ENCODE results near the gene RYR1.
"Not testable (repeated sequence)": the region's sequence is repeated elsewhere in the genome, so short reads cannot be mapped to it uniquely, and the experiment has no call there.

RYR1 gene

DNA sequence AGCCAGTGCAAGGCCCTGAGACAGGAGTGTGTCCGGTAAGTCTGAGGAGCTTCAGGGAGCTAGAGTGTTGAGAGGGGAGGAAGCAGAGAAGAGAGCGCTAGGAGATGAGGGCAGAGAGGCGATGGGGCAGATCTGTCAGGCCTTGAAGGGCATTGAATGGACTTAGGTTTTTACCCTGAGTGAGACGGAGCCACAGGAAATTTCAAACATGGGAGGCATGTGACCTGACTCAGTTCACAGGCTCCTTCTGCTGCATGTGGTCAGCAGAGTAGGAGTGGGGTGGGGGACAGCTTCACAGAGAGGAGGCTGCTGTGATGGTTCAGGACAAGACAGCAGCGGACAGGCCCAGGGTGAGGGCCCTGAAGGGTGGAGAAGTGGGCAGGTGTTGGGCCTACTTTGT, 33.1 kb upstream of the RYR1 start:
- DNase-seq (ENCODE audit: low spot score), result no peak

DNA sequence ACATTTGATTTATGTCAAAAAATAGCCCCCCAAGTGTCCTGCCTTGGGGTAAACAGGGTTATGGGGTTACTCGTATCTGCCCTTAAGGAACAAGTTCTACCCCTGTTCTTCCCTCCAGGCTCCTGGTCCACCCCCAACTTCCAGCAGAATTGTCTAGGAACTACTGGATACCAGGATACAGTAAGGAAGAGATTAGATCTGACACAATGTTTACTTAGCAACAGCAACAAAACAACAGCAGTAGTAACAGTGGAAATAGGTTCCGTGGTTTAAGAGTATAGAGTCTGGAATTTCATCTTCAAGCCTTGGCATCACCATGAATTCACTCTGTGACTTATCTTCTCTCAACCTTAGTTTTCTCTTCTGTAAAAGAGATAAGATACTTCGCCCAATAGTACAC, 32.3 kb upstream of the RYR1 start:
- DNase-seq (ENCODE audit: low spot score), result no peak

DNA sequence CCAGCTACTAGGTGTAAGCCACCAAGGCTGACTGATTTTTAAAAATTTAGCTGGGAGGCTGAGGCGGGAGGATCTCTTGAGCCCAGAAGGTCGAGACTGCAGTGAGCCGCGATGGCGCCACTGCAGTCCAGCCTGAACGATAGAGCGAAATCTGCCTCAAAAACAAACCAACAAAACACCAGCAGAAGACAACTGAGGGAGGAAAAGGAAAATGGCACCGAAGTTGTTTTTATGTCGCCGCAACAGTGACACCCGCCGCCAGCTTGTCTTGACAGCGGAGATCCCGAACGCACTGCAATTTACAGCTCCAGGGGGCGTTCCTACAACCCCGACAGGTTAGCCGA, 30.9 kb upstream of the RYR1 start:
- DNase-seq (ENCODE audit: low spot score), result no peak

DNA sequence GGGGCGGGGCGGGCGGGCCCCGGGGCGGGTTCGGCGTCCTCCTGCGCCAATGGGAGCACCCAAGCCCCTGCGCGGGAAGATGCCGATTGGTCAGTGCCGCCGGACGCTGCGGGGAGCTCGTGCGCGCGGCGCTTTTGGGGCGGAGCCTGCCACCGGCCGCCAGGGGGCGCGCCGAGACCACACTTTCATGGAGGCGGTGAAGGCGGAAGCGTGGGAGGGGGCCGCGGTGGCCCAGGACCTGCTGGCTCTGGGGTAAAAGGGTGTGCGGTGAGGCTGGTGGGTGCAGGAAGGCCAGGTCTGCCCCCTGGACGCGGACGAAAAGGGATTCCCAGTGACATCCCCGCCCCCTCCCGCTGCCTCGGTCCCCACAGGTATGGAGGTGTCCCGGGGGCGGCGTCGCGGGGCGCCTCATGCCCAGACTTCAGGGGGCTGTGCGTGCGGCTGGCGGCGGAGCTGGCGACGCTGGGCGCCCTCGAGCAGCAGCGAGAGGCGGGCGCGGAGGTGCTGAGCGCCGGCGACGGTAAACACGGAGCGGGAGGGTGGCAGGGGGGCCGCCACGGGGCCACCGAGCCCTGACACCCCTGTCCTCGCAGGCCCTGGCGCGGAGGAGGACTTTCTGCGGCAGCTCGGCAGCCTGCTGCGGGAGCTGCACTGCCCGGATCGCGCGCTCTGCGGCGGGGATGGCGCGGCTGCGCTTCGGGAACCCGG, 30.4 kb upstream of the RYR1 start, which contains the start of gene FAM98C:
Gene FAM98C (plus strand): TSS at position 127 of the 708 bp plus-strand sequence. CDS start 61 bp downstream, at position 188.
- DNase-seq (ENCODE audit: low spot score), result peak; percentile 100

DNA sequence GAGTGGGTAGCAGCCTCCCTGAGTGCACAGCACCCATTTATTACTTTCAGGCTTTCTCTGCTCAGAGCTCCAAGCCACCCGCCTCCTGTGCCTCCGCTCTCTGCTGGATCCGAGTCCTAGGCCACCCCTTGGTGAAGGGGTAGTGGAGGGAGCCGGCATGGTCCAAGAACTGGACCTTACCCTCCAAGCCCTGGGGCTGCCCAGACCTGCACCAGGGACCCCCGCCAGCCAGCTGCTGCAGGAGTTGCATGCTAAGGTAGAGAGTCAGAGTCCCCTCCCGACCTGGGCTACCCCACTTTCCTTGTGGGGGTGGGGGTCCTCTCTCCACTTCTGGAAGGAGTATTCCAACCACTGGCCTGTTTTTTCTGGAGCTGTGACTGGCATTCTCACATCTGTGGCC, 28.6 kb upstream of the RYR1 start:
- DNase-seq (ENCODE audit: low spot score), result no peak

DNA sequence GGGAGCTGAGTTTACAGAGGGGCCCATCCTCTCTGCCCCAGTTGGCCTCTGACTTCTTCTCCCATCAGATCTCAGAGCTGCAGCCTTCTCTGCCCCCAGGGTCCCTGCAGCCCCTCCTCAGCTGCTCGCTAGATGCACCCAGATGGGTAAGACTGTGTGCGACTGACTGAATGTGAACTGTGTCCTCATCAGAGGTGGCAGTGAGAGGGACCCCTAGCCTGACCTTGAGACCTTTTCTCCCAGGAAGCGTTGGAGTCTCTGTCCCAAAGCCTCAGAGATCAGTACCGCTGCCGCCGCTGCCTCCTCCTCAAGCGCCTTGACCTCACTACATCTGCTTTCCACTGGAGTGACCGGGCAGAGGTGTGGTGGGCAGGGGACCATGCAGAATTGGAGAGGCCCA, 28.2 kb upstream of the RYR1 start:
- no peak for DNase-seq (ENCODE audit: low spot score)

DNA sequence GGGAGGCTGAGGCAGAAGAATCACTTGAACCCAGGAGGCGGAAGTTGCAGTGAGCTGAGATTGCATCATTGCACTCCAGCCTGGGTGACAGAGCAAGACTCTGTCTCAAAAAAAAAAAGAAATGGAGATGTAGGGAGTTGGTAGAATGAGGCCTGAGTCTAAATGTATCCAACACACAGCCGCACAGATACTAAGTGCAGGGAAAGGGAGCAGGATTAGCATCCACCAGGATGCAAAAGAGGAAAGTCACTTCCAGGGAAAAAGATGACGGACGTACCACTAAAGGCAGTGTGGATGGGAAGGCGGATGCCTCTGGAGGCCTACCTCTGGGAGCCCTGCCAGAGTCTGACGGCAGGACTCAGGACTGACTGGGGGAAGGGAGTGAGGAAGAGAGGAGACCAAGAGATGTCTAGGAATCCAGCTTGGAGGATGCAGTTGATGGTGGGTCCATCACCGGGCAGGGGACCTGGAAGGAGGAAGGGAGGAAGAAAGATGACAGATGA, 23.8 kb upstream of the RYR1 start:
- DNase-seq (ENCODE audit: low spot score), result no peak

DNA sequence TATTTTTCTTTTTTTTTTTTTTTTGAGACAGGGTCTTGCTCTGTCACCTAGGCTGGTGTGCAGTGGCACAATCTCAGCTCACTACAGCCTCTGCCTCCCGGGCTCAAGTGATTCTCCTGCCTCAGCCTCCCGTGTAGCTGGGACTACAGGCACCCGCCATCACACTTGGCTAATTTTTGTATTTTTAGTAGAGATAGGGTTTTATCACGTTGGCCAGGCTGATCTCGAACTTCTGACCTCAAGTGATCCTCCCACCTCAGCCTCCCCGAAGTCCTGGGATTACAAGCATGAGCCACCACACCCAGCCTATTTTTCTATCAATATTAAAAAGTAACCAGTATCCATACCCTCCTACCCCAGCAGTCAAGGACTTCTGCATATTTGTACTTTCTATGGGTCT, 23.1 kb upstream of the RYR1 start:
- DNase-seq (ENCODE audit: low spot score), result not testable (repeated sequence)

DNA sequence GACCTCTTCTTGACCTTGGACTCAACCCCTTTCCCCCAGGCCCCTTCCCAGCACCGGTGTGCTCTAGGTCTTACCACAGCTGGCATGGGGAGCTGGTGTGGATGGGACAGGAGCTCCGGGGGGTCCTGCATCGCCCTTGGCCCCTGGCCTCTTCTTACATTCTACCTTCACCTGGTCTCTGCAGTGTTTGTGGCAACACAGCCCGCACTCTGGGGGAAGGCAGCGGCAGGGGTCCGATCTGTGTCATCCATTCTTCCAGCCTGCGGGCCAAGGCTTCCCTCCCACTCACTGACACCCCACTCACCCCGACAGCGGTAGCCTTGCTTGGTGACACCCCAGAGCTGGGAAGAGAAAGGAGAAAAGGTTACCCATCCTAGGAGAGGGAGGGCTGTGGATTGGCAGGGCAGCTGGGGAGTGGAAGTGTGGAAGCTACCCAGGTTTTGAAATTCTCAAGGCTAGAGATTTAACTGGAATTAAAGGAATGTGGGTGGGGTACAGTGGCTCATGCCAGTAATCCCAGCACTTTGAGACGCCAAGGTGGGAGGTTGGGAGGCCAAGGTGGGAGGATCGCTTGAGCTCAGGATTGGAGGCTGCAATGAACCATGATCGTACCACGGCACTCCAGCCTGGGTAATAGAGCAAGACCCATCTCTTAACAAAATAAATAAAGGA, 22.3 kb upstream of the RYR1 start:
- no peak for DNase-seq (ENCODE audit: low spot score)

DNA sequence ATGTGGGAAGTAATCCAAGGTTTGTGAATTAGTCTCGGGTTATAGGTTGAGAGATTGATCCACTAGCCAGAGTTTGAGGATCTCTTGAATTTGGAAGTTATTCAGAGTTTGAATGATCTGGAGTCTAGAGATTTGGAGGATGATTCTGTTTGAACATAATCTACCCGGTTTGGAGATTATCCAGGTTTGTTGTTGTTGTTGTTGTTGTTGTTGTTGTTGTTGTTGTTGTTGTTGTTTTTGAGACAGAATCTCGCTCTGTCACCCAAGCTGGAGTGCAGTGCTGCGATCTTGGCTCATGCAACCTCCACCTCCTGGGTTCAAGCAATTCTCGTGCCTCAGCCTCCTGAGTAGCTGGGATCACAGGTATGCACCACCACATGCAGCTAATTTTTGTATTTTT, 21.6 kb upstream of the RYR1 start:
- not testable (repeated sequence) for DNase-seq (ENCODE audit: low spot score)

DNA sequence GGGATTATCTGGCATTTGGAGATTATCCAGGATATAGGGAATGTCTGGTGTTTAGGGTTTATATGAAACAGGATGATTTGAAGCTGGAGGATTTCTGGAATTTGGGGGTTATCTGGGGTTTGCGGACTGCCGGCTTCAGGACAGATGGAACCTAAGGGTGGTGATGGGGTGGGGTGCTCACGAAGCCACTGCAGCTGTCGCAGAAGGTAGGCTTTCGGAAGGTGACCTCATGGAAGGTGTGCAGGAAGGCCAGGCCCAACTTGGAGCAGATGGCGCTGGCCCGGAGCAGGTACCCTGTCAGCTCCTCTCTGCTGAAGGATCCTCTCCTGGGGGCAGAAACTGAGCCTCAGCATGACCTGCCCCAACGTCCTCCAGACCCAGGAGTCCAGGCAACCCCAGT, 21.0 kb upstream of the RYR1 start:
- no peak for DNase-seq (ENCODE audit: low spot score)

DNA sequence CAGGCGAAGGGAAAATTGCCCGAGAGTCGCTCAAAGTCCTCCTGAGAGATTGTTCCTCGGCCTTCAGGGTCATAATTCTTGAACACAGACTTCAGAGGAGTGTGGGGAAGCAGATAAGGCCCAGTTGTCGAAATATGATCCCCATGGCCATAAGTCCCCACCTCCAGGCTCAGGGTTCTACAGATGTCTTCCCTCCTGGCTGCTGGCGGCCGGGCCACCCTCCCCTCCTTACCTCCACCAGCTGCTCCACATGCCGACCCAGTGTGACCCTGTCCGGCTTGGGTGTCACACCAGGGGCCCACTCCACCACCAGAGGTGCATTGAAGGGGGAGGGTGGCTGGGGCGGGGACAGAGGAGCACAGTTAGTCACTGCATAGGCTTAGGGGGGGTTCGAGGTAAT, 20.5 kb upstream of the RYR1 start:
- no peak for DNase-seq (ENCODE audit: low spot score)

DNA sequence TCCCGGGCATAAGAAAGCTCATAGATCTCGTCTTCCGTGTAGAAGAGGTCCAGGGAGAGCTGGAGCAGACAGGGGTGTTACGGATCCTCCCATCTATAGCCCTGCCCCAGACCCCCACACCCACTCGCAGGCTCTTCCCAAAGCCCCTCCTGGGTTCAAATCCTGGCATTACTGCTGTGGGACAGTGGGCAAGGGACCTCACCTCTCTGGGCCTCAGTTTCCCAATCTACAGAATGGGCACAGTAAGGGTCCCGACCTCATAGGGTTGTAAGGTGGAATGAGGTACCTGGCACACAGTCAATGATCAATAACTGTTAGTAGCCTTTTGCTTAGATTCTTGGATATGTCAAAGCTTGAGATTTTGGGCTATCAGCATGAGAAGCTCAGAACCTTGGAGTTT, 20.1 kb upstream of the RYR1 start:
- no peak for DNase-seq (ENCODE audit: low spot score)

DNA sequence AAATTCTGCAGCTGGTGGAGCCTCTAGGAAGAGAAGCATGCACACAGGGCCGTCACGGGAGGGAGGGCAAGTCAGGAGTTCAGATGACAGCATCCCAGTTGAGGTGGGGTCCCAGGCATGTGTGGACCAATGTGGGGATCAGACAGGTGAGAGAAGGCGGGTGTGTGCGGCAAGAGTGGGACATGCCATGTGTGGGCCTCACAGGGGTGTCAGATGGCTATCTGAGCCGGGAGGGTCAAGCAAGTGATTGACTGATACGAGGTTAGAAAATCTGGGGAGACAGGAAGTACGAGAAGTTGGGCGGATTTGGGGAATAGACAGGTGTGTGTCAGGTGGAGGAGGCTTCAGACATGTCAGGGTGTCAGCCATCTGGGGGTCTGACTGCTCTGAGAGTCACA, 16.3 kb upstream of the RYR1 start:
- DNase-seq (ENCODE audit: low spot score), result no peak

DNA sequence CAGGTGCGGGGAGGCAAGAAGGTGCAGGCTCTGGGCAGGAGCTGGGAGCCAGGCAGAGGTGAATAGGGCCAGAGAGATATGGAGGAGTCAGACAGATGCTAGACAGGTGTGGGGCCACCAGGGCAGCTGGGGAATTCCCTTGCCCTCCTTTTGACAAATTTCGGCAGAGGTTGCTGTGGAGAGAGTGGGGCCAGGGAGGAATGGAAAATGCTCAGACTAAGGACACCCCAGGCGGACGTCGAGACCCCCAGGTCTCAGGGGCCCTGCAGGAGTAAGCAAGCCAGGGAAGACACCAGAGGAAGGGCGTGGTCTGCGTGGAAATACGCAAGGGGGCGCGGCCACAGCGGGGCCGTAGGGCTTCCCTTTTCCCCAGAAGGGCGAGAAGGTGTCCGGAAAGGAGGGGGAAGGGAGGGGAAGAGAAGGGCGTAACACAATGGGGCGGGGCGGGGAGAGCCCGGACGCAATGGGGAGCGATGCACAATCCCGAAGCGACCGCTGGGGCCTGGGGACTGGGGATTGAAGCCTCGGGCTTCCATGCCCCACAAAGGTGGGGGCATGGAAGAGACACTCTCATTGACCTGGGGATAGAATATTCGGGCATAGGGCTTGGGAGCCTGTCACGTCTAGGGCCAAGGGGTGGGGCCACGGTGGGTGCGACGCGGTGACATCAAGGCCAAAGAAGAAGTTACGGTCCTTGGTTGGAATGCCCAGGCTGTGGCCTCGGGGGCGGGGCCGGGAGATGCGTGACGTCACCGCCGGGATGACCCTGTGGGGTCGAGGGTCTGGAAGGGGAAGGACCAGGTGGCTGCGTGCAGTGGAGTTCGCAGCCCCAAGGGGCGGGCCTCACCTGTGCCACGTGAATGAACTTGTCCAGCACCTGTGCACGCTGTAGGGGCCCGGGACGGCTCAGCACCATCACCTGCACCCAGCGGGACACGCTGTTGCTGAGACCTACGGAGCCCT, 15.7 kb upstream of the RYR1 start:
- peak; percentile 89 for DNase-seq (ENCODE audit: low spot score)

DNA sequence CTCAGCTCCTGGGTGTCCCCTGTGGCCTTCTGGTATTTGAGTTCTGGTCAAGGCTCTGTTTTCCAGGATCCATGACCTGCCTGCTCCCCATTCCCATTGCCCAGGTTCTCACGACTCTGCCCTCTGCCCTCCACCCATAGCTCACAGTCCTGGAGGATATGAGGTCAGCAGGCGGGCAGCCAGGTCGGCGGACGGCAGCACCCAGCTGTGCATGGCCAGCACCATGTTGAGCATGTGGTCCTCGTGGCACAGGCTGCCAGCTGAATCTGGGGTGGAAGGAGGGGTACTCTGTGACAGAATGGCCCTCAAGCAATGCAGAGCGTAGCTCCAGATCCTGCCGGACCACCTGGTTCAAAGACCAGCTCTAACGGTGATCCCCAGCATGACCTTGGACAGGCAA, 12.6 kb upstream of the RYR1 start:
- no peak for DNase-seq (ENCODE audit: low spot score)

DNA sequence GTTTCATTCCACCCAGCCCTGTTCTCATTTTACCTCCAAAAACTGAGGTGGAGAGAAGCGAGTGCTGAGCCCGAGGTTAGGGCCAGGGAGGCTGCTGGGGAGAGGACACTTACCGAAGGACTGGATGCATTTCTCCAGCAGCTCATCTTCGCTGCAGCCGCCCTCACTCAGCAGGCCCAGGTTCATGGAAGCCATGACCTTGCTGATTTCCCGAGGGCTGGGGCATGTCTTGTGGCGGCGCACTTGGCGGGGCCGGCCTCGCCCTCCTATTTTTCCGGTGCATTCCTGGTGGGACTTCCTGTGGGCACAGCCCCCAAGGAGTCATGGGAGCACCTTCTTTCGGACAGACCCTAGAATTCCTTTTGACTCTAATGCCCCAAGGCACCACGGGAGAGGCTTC, 11.6 kb upstream of the RYR1 start:
- no peak for DNase-seq (ENCODE audit: low spot score)

DNA sequence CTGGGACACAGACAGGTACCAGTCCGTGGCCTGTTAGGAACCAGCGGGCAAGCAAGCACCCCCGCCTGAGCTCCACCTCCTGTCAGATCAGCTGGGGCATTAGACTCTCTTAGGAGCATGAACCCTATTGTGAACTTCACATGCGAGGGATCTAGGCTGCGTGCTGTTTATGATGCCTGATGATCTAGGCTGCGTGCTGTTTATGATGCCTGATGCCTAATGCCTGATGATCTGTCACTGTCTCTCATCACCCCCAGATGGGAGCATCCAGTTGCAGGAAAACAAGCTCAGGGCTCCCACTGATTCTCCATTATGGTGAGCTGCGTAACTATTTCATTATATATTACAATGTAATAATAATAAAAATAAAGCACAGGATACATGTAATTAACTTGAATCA, 11.1 kb upstream of the RYR1 start:
- no peak for DNase-seq (ENCODE audit: low spot score)

DNA sequence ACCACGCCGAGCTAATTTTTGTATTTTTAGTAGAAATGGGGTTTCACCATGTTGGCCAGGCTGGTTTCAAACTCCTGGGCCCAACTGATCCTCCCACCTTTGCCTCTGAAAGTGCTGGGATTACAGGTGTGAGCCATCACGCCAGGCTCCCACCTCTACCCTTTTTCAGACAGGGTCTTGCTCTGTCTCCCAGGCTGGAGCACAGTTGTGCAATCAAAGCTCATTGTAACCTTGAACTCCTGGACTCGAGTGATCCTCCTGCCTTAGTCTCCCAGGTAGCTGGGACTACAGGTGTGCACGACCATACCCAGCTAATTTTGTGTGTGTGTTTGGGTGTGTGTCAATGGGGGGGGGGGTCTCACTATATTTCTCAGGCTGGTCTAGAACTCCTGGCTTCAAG, 9.2 kb upstream of the RYR1 start:
- no peak for DNase-seq (ENCODE audit: low spot score)

DNA sequence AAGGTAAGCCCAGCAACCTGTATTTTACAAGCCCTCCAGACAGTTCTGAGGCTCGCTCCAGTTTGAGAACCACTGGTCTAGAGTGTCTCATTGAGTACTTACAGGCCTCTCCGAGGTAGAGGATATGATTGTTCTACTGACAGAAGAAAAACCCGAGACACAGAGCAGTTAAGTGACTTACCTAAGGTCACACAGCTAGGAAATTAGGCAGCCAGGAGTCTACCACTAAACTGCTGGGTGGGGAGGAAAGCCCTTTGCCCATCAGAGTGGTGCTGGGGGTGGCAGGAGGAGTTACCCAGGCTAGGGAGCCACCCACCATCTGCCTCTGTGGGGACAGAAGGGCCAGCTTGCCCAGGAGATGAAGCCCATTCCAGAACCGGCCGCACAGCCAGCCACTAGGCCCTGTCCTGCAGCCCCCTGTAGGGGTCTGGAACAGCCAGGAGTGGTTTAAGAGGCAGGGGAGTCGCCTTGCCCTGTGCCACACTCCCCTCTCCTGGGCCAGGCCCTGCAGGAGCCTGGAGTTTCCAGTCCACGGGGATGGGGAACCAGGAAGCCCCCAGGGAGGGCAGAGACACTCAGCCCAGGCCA, 8.2 kb upstream of the RYR1 start:
- DNase-seq (ENCODE audit: low spot score), result no peak

DNA sequence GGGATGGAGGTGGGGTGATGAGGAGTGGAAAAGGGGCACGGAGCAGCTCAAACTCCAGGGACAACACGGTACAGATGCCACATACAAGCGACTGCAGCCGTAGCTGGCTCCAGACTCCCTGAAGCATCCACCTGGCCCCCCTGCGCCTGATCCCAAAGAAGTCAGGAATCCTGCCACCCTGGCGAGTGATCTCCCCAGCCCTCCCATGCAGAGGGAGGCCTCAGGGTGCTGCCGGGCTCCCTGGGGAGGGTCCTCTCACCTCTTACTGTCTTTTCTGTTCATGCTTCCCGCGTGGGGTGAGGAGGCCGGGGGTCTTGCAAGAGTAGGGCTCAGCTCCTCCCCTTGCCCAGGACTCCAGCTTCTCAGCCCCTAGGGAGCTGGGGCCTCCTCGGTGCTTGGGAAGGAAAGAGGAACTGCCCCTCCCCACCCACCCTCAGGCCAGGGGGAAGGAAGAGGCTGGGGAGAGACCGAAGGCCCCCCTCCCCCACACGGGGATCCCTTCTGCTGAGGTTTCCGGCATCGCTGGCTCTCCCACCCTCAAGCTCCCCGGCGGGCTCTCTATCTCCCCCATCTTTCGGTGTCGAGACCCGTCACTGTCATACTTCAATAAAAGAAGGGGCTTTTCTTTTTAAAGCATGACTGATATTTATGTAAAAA, 7.6 kb upstream of the RYR1 start, which contains the start of gene RASGRP4:
Gene RASGRP4 (minus strand): TSS at position 410 of the 657 bp plus-strand sequence. CDS start 128 bp downstream, at position 282.
- DNase-seq (ENCODE audit: low spot score), result peak; percentile 48
